ENCODE results near the gene ITIH4. TPM values are rescaled to one million over a fixed set of nuclear protein-coding genes. Genes with fewer than 3 reads are reported as not detected.

Gene ITIH4
- total and polyA plus RNA-seq, 9 of the 15 experiments (the other 6 are each of a cell fraction or from before 2014, with no cell fraction given) = 0.09 to 0.62 (median 0.20) TPM; not detected in 6

GRCh38 chr3:52781741-52782140 is 48.7 kb downstream of the ITIH4 start:
- no peaks in the 10 kb centered on the region; a peak in 1 of 5 replicates for H3K4me1 ChIP-seq (replicated peaks in 1 of 2; ENCODE audit: control insufficient read depth in 2 of 2, insufficient read depth in 2 of 2, low read length in 2 of 2)
- peaks cover 0 to 35% of the 10 kb centered on the region in 2 experiments; a peak in 2 of 5 replicates for H3K27me3 ChIP-seq (ENCODE audit: control insufficient read depth in 2 of 2, insufficient read depth in 2 of 2, low read length in 2 of 2)
- DNase-seq (ENCODE audit: extremely low read depth in 1 of 4, low spot score in 3 of 4) (no peak), ATAC-seq (no peak), FAIRE-seq (no peak)
- H3K79me2 ChIP-seq (ENCODE audit: control insufficient read depth, insufficient read depth, low read length) = no peaks in the 10 kb centered on the region
- POLR2A ChIA-PET = interaction anchor here (1.3 kb wide), 1 partner anchor 11 kb away, joined by 6 read pairs; the partner anchor contains the start of gene NEK4
- intact Hi-C loops (cut with micrococcal nuclease) = no loop called here
- CTCF ChIA-PET (ENCODE audit: low intra/inter-chr PET ratio) = no interaction called here
- no peak overlapping the region for H3K9ac ChIP-seq (ENCODE audit: insufficient read depth in 1 of 2, low read depth in 2 of 2, low read length in 2 of 2)
- no peaks in the 10 kb centered on the region for H4K20me1 ChIP-seq (replicated peaks; ENCODE audit: control insufficient read depth, insufficient read depth, low read length)
- no peak overlapping the region for H2AFZ ChIP-seq (ENCODE audit: low read depth, low read length)
- BruUV-seq (replicated peaks) = no TSS peak
- TF ChIP-seq ZNF507 (tag; conservative IDR thresholded peaks at IDR 0.05) (no peak), PTRF (tag; IDR thresholded peaks at IDR 0.05) (no peak), CHCHD3 (CRISPR knock-in tag; IDR thresholded peaks at IDR 0.05) (no peak), BRD4 (IDR thresholded peaks at IDR 0.05) (no peak), MEIS2 (IDR thresholded peaks at IDR 0.05; ENCODE audit: partially characterized antibody) (no peak), XRCC5 (IDR thresholded peaks at IDR 0.05; ENCODE audit: low read depth, low read length) (no peak), KDM1A (IDR thresholded peaks at IDR 0.05) (no peak), KLF13 (tag; IDR thresholded peaks at IDR 0.05; ENCODE audit: borderline replicate concordance, low read depth) (no peak), SMARCE1 (IDR thresholded peaks at IDR 0.05) (no peak), ZNF695 (CRISPR knock-in tag; IDR thresholded peaks at IDR 0.05) (no peak)
- TF ChIP-seq, protein P1, sequence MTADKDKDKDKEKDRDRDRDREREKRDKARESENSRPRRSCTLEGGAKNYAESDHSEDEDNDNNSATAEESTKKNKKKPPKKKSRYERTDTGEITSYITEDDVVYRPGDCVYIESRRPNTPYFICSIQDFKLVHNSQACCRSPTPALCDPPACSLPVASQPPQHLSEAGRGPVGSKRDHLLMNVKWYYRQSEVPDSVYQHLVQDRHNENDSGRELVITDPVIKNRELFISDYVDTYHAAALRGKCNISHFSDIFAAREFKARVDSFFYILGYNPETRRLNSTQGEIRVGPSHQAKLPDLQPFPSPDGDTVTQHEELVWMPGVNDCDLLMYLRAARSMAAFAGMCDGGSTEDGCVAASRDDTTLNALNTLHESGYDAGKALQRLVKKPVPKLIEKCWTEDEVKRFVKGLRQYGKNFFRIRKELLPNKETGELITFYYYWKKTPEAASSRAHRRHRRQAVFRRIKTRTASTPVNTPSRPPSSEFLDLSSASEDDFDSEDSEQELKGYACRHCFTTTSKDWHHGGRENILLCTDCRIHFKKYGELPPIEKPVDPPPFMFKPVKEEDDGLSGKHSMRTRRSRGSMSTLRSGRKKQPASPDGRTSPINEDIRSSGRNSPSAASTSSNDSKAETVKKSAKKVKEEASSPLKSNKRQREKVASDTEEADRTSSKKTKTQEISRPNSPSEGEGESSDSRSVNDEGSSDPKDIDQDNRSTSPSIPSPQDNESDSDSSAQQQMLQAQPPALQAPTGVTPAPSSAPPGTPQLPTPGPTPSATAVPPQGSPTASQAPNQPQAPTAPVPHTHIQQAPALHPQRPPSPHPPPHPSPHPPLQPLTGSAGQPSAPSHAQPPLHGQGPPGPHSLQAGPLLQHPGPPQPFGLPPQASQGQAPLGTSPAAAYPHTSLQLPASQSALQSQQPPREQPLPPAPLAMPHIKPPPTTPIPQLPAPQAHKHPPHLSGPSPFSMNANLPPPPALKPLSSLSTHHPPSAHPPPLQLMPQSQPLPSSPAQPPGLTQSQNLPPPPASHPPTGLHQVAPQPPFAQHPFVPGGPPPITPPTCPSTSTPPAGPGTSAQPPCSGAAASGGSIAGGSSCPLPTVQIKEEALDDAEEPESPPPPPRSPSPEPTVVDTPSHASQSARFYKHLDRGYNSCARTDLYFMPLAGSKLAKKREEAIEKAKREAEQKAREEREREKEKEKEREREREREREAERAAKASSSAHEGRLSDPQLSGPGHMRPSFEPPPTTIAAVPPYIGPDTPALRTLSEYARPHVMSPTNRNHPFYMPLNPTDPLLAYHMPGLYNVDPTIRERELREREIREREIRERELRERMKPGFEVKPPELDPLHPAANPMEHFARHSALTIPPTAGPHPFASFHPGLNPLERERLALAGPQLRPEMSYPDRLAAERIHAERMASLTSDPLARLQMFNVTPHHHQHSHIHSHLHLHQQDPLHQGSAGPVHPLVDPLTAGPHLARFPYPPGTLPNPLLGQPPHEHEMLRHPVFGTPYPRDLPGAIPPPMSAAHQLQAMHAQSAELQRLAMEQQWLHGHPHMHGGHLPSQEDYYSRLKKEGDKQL (CRISPR knock-in tag; IDR thresholded peaks at IDR 0.05; ENCODE audit: borderline replicate concordance) = no peak
- WGBS (ENCODE audit: insufficient coverage, low coverage, missing lambda C conversion rate) = 4% methylated on average over 13 of the region's 13 CpGs
- H3K27ac ChIP-seq (ENCODE audit: extremely low read depth, low read depth, low read length) = no peak overlapping the region
- H3K9me1 ChIP-seq (ENCODE audit: control insufficient read depth, insufficient read depth, low read length) = no peaks in the 10 kb centered on the region
- H3K4me2 ChIP-seq (ENCODE audit: insufficient read depth, low read length) = no peak overlapping the region
- in situ Hi-C loops (cut with MboI) = no loop called here
- H3K4me3 ChIP-seq = no peak overlapping the region
- no peaks in the 10 kb centered on the region for H3K36me3 ChIP-seq (ENCODE audit: control insufficient read depth, insufficient read depth, low read length)
- no peaks in the 10 kb centered on the region for H3K9me3 ChIP-seq (replicated peaks; ENCODE audit: control insufficient read depth, insufficient read depth, low read depth, low read length)

Data from K562 (cell line).